Fibroblast of pulmonary artery (primary cell): ENCODE data around the gene TBCD.
"Not testable (repeated sequence)": the region's sequence is repeated elsewhere in the genome, so short reads cannot be mapped to it uniquely, and the experiment has no call there.

Experiments used
- DNase-seq: peaks from one replicate; pipeline ENCODE4 v3.0.0-alpha.2; 2010; ENCODE audit warnings: low read depth
- H3K4me3 ChIP-seq: replicated peaks from 2 replicates; pipeline ENCODE4 v1.5.1; 2011; ENCODE audit warnings: low read depth, mild to moderate bottlenecking, control low read depth, low read length, moderate library complexity
- CTCF ChIP-seq: IDR thresholded peaks from 2 replicates; pipeline ENCODE4 v1.5.1; 2011; ENCODE audit warnings: mild to moderate bottlenecking, control low read depth, low read length, inconsistent platforms; ENCODE audit errors: missing control alignments

Gene TBCD

GRCh38 chr17:82743344-82744219 is 8.3 kb upstream of the TBCD start:
- TF ChIP-seq CTCF: no peak
- no peak overlapping the region for H3K4me3 ChIP-seq

GRCh38 chr17:82744736-82745135 is 7.1 kb upstream of the TBCD start:
- not testable (repeated sequence) for H3K4me3 ChIP-seq, DNase-seq

More at GRCh38 chr17:82743344-82744219, 8.3 kb upstream of the TBCD start:
- DNase-seq: no peak

GRCh38 chr17:82745524-82745923 is 6.3 kb upstream of the TBCD start:
- DNase-seq: no peak
- no peak overlapping the region for H3K4me3 ChIP-seq
- TF ChIP-seq CTCF: no peak

- H3K4me3 ChIP-seq: no peak overlapping the region
- DNase-seq: no peak
- no peak for TF ChIP-seq CTCF
Measured at GRCh38 chr17:82748756-82749155, 3.1 kb upstream of the TBCD start.

- H3K4me3 ChIP-seq: no peak overlapping the region
- no peak for DNase-seq
- no peak for TF ChIP-seq CTCF
Measured at GRCh38 chr17:82750241-82750908, 1.5 kb upstream of the TBCD start.

GRCh38 chr17:82751171-82751570 is 694 bp upstream of the TBCD start:
- peak overlapping the region; percentile 52 for H3K4me3 ChIP-seq
- TF ChIP-seq CTCF: no peak
- no peak for DNase-seq

GRCh38 chr17:82752371-82753200 is 721 bp downstream of the TBCD start:
- H3K4me3 ChIP-seq: peak overlapping the region; percentile 74
- no peak for TF ChIP-seq CTCF
- no peak for DNase-seq
